SK-N-MC (cell line): ENCODE data around the gene TRAPPC12.

ENCODE experiments used
- EZH2 ChIP-seq: fragments of 200-600 bp; sonication (generic); IDR thresholded peaks from one replicate; pipeline ENCODE4 v1.6.1; 2017; ENCODE audit warnings: antibody characterized with exemption
- POLR2AphosphoS5 ChIP-seq: IDR thresholded peaks from 2 replicates; pipeline ENCODE4 v1.6.1; 2012; ENCODE audit warnings: mild to moderate bottlenecking, low read depth, low read length, borderline replicate concordance

DNA sequence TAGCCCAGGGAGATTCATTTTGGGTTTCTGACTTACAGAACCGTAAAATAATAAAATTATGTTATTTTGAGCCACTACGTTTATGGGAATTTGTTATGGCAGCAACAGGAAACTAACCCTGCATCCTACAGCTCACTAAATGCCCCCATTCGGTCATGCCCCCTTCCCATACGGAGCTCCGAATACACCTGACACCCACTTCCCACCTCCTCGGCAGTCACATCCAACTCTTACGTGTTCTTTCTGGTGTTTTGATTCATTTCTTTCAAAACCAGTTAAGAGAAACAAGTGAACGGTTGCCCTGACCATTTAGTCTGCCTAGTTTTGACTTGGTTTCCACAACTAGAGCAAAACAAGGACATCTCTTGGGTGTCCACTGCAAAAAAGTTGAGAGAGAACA lies 21.6 kb upstream of the TRAPPC12 start:
- TF ChIP-seq EZH2 (no peak), POLR2AphosphoS5 (no peak)
